Pons (tissue), 1 donor: ENCODE results near the gene DIMT1.

Source experiments
- DNase-seq: peaks from one replicate; pipeline ENCODE4 v3.0.0-alpha.2; 2016; ENCODE audit warnings: low spot score

Gene DIMT1

GRCh38 chr5:62403411-62404250 lies at the start of gene DIMT1:
TSS of gene DIMT1 (minus strand) at chr5:62403905. CDS start at chr5:62403772, 133 bp downstream.
- DNase-seq: peak; percentile 98

- DNase-seq: no peak
These were observed 46.6 kb upstream of the DIMT1 start for GRCh38 chr5:62450259-62450658.

DNA sequence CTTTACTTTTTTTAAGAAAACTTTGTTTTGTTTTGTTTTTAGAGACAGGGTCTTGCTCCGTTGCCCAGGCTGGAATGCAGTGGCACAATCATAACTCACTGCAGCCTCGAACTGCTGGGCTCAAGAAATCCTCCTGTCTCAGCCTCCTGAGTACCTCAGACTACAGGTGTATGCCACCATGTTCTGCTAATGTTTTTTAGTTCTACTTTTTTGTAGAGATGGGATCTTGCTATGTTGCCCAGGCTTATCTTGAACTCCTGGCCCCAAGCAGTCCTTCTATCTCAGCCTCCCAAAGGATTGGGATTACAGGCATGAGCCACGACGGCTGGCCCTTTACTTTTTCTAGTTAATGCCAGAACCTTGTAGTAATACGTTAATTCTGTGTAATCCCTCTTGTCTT lies 44.8 kb upstream of the DIMT1 start:
- DNase-seq: no peak

DNA sequence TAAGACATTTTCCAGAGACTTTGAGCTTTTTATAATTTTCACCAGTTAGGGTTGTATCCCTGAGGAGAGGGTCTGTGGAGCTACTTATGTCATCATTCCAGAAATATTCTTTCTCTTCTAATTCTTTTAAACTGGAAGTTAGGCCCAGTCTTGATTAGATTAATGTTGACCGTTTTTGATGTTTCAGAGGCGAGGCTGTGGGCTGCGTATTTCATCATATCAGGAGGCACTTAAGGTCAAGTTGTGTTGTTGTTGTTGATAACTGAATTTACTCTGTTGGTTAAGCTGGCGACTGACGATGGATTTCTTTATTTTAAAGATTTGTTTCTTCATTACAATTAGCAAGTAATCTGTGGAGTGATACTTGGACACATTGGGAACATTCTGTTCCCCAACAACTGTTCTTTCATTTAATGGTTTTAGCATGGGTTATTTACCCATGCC lies 28.9 kb upstream of the DIMT1 start:
- DNase-seq: no peak

DNA sequence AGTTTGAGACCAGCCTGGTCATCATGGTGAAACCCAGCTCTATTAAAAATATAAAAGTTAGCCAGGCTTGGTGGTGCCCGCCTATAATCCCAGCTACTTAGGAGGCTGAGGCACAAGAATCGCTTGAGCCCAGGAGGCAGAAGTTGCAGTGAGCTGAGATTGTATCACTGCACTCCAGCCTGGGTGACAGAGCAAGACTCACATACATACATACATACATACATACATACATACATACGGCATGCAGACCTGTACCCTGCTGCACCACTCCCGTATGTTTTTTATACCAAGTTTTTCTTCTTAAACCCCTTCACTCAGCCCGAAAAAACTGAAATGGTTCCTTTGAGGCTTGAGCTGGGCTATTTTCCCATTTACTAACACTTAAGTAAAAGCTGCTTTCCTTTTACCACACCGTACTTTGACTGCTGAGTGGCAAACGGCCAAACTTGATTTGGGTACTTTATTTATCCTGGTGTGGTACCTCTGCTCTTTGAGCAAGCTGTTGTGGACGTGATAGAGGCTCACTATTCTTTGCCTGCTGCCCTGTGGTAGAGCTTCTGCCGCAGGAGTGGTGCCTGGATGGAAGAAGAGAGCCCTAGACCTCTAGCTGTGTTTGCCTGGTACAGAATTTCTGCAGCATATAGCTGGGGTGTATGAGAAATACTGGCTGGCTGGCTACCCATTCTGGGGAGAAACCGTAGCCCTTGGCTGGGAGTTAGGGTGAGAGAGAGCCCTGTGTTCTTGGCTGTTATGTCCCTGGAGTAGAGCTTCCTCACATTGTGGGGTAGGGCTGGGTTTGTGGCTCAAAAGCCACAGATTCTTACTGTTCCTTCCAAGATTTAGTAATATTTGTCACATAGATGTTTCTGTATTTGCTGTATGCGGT lies 28.3 kb upstream of the DIMT1 start:
- DNase-seq: no peak

- no peak for DNase-seq
These were observed 21.1 kb upstream of the DIMT1 start for GRCh38 chr5:62424763-62425162.

DNA sequence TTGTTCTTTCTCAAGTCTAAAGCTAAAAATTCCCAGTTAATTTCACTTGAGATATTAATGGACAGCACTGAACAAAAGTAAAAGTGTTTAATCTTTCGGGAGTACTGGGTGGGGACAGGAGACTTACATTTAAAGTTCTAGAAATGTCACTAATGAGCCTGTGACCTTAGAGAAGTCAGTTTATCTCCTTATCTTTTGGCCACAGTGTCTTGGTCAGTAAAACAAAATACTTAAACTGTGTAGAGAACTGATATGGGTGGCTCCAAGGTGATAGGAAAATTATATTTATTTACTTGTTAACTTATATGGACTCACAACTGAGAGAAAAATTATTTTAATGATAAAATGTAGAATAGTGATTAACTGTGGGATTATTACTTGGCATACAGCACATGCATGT lies 17.7 kb upstream of the DIMT1 start:
- DNase-seq: no peak

- DNase-seq: no peak
These were observed 15.9 kb upstream of the DIMT1 start for GRCh38 chr5:62419609-62420008.

- no peak for DNase-seq
These were observed 14.9 kb upstream of the DIMT1 start for GRCh38 chr5:62418462-62419076.

DNA sequence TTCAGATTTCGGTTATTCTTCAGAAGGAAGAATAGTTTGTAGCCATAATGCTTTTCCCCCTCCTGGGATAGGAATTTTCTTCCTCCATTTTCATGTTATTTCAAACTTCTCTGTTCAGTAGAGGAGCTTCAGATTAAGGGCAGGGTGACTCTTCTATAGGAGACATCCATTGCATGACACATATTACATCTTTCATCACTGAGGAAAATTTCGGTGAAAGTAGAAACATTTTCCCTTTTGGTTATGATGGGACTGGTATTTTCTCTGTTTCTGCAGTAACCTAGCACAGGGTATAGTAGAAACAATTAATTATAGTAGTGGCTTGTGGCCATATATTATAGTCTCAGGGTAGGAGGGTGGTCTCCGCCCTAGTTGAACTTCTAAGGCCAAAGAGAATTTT lies 10.0 kb upstream of the DIMT1 start:
- no peak for DNase-seq

GRCh38 chr5:62412549-62413329 lies 9.0 kb upstream of the DIMT1 start, which contains the start of gene IPO11:
TSS of gene IPO11 (plus strand) at chr5:62412763. CDS start at chr5:62437280, 24,517 bp downstream.
- DNase-seq: peak; percentile 100

- no peak for DNase-seq
These were observed 8.3 kb downstream of the DIMT1 start for GRCh38 chr5:62395210-62395950.

- no peak for DNase-seq
These were observed 16.9 kb downstream of the DIMT1 start for GRCh38 chr5:62386824-62387223.

GRCh38 chr5:62385816-62386400 lies 17.8 kb downstream of the DIMT1 start:
- no peak for DNase-seq

DNA sequence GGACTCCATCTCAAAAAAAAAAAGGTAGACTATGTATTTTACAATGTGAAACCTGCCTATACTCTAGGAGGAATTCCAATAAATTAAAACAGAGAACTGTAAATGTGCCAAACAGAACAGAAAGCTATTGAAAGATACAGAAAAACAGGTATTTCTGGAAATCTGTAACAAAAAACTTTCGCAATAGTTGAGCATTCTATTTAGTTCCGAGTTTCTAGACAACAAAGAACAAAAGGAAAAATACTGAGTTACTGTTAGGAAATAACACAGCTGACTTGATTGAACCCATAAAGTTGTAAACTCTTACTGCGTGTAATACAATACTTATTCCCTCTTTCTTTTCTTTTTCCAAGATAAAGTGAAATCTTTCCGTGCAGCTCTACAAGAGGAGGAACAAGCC lies 18.6 kb downstream of the DIMT1 start:
- DNase-seq: no peak

DNA sequence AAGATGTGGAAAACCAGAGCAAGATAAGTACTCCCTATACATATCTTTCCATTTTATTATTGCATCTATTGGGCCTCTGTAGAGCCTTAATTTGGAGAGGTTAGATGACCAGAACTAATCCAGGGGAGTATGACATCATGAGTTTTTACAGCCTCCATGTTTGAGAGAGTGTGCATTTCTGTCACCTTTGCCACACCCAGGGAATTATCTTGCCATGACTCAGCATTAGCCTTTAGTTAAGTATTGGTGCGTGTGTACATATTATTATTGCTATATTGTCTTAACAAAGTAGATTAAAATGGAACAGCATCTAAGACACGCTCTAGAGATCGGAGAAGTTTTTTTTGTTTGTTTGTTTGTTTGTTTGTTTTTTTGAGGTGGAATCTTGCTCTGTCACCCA lies 27.6 kb downstream of the DIMT1 start:
- DNase-seq: no peak

DNA sequence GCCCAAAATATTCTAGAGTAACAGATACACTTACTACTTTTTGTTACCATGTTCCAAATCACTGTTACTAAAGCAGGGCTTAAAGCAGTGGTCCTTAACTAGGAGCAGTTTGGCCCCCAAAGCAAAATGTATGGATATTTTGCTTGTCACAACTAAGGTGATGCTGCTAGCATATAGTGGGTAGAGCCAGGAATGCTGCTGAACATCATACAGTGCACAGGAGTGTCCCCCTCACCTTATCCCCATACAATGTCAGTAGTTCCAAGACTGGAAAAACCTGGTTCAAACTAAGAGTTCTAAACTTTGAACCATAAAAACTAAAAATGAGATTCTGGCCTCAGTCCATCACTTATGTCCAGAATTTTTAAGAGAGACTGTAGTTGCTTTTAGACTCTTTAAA lies 28.1 kb downstream of the DIMT1 start:
- no peak for DNase-seq

DNA sequence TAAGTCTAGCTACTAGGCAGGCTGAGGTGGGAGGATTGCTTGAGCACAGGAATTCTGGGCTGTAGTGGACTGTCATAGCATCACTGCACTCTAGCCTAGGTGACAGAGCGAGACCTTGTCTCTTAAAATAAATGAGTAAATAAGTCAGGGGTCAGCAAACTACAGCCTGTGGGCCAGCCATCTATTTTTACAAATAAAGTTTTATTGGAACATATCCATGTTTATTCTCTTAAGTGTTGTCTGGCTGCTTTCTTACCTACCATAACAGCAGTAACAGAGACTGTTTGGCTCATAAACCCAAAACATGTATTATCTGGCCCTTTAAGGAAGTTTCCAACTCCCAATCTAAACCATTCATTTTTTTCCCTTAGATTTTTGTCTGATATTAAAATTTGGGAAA lies 29.6 kb downstream of the DIMT1 start:
- no peak for DNase-seq

- DNase-seq: no peak
These were observed 30.3 kb downstream of the DIMT1 start for GRCh38 chr5:62373382-62373781.

GRCh38 chr5:62372600-62372999 lies 31.1 kb downstream of the DIMT1 start:
- no peak for DNase-seq

- DNase-seq: no peak
These were observed 32.3 kb downstream of the DIMT1 start for GRCh38 chr5:62371409-62371808.
